CD4-positive, alpha-beta T cell treated with Interleukin-6 at 100 ng/mL for 8 hours (primary cell): Measurements from ENCODE around the gene NYNRIN.
"Not testable (repeated sequence)": the region's sequence is repeated elsewhere in the genome, so short reads cannot be mapped to it uniquely, and the experiment has no call there.

Experiments
- DNase-seq: peaks from one replicate; pipeline ENCODE4 v3.0.0-alpha.2; 2020; ENCODE audit warnings: mixed read lengths, low spot score

Gene NYNRIN

GRCh38 chr14:24398653-24399446, at the start of gene NYNRIN:
TSS of gene NYNRIN (plus strand) at chr14:24399003. CDS start at chr14:24399247, 244 bp downstream.
- peak; percentile 27 for DNase-seq

- DNase-seq: no peak
These were observed 49.1 kb upstream of the NYNRIN start for GRCh38 chr14:24349742-24350141.

DNA sequence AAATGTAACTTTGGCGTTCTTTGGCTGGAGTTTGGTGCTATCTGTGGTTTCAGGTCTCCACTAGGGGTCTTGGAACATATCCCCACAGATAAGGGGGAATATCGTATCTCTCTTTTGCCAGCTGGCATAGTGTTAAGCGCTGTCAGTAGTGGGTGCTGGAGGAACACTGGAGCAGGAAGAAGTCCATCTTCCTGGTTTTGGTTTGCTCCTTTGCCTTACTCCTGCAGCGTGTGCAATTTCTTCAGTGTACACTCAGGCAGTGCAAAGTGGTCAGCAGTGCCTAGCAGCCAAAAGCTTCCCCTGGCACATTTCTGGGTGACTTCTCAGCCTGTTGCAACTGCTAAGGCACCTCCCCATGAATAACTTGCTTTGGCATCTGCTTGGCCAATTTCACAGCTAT, 47.3 kb upstream of the NYNRIN start:
- no peak for DNase-seq

DNA sequence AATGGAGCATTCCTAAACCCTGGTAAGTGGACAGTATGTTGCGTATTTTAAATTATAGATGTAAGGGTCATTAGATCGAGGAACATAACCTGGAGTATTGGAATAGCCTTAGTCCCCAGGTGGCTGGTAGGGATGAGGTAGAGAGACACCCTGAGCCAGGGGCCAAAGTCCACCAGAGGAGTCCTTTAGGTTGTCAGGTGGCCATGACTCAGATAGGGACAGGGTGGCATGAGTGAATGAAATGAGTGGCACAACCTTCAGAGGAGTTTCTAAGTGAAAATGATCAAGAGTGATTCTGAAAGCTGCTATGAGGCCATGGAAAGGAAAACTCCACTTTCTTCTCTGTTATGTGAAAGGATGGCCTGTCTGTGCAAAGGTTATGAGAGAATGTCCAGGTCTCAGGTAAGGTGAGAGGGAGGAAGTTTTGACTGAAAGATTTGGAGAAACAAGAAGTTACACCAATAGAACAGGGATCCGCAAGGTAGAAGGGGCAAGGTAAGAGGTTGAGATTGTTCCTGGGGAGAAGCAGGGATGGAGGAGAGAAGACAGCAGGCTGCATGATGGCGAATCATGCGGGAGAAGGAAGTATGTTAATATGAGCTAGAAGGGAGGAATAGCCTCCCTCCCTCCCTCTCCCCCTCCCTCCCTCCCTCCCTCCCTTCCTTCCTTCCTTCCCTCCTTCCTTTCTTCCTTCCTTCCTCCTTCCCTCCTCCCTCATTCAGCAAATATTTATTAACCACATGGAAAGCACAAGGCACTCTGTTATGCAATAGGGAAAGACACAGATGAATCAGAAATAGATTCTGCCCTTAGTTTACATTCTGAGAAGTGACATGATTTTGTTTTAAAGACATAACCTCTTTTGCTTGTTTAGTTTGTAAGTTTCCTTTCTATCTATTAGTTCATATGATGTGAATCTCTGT, 45.0 kb upstream of the NYNRIN start:
- no peak for DNase-seq

DNA sequence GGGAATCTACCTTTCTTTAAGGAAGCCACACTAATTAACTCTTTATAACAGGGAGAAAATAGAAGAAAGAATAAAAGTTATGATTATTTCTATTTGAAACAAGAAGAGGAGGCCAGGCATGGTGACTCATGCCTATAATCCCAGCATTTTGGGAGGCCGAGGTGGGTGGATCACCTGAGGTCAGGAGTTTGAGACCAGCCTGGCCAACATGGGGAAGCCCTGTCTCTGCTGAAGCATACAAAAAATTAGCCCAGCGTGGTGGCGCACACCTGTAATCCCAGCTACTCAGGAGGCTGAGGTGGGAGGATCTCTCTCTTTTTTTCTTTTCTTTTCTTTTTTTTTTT, 44.3 kb upstream of the NYNRIN start:
- not testable (repeated sequence) for DNase-seq

- DNase-seq: no peak
These were observed 43.8 kb upstream of the NYNRIN start for GRCh38 chr14:24355009-24355408.

- DNase-seq: no peak
These were observed 42.6 kb upstream of the NYNRIN start for GRCh38 chr14:24356208-24356607.

DNA sequence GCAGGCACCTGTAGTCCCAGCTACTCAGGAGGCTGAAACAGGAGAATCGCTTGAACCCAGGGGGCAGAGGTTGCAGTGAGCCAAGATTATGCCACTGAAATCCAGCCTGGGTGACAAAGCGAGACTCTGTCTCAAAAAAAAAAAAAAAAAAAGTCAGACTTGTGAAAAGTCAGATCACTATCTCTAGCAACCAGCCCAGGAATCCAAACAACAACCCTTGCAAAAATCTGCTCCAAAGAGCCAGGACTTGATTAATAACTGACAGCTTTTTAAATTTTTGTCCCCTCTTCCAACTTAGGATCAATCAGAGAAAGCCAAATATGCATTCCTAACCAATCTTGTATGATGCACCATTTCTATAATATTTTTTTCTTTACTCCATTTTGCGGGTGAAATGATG, 38.5 kb upstream of the NYNRIN start:
- DNase-seq: no peak

DNA sequence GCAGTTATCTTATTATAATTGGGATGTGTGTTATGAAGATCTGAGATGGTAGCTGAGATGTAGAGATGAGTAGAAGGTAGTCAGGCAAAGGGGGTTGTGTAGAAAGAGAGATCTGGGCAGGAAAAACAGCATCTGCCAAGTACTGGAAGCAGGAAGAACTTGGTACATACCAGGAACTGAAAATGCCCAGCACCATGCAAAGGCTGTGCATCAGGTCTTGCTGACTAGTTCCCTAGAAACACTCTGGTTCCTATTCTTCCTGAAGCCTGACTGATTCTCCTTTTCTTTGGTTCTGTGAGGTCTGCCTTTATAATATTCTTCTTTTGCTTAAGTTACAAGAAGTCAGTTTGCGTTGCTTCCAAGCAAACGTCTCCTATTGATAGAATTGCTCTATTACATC, 37.5 kb upstream of the NYNRIN start:
- DNase-seq: no peak

DNA sequence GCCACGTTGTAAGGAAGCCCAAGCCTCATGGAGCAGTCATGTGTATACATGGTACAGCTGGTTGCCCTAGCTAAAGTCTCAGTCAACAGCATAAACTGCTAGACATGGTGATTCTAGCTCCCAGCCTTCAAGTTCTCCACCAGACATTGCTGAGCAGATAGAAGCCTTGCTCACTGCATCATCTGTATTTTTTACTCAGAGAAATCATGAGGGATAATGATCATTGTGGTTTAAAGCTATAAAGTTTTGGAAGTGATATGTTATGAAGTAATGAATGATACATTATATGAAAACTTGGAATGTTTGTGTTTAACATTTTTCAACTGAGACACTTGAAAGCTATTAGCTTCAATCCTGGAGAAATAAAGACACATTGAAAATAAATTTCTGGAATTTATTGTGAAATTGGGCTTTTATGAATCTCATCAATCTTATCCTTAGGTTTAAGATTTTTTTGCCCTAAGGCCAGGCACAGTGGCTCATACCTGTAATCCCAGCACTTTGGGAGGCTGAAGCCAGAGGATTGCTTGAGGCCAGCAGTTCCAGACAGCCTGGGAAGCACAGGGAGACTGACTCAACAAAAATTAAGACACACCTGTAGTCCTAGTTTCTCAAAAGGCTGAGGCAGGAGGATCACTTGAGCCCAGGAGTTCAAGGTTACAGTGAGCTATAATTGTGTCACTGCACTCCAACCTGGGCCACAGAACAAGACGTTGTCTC, 36.4 kb upstream of the NYNRIN start:
- no peak for DNase-seq

GRCh38 chr14:24363401-24363800, 35.4 kb upstream of the NYNRIN start:
- no peak for DNase-seq

DNA sequence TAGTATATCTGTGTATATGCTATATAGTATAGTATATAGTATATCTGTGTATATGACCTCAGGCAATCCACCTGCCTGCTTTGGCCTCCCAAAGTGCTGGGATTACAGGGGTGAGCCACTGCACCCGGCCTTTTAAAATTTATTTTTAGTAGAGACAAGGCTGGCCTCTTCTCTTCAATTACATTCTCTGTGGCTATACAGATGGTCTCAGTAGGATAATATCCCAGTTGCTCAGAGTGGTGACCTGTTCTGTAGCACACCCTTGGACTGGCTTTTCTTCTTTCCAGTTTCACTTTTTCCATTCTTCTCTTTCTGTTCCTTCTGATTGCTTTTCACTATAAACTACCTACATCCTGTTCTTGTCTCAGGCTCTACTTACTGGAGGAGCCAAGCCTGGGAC, 34.0 kb upstream of the NYNRIN start:
- DNase-seq: no peak

GRCh38 chr14:24365600-24366412, 33.0 kb upstream of the NYNRIN start:
- DNase-seq: peak; percentile 58

- no peak for DNase-seq
These were observed 32.4 kb upstream of the NYNRIN start for GRCh38 chr14:24366413-24366720.

- DNase-seq: no peak
These were observed 31.9 kb upstream of the NYNRIN start for GRCh38 chr14:24366721-24367513.

- DNase-seq: no peak
These were observed 31.1 kb upstream of the NYNRIN start, which contains the start of gene NFATC4 for GRCh38 chr14:24367514-24368211. TSS of gene NFATC4 (plus strand) at chr14:24368184. CDS start at chr14:24368341, 157 bp downstream.

DNA sequence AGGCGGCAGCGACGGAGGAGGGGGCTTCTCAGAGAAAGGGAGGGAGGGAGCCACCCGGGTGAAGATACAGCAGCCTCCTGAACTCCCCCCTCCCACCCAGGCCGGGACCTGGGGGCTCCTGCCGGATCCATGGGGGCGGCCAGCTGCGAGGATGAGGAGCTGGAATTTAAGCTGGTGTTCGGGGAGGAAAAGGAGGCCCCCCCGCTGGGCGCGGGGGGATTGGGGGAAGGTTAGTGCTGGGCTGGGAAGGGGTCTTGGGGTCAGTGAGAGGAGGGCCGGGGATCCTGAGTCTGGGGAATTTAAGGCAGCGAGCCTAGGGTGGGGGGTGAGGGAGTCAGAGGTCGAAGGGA, 30.6 kb upstream of the NYNRIN start:
- DNase-seq: no peak

DNA sequence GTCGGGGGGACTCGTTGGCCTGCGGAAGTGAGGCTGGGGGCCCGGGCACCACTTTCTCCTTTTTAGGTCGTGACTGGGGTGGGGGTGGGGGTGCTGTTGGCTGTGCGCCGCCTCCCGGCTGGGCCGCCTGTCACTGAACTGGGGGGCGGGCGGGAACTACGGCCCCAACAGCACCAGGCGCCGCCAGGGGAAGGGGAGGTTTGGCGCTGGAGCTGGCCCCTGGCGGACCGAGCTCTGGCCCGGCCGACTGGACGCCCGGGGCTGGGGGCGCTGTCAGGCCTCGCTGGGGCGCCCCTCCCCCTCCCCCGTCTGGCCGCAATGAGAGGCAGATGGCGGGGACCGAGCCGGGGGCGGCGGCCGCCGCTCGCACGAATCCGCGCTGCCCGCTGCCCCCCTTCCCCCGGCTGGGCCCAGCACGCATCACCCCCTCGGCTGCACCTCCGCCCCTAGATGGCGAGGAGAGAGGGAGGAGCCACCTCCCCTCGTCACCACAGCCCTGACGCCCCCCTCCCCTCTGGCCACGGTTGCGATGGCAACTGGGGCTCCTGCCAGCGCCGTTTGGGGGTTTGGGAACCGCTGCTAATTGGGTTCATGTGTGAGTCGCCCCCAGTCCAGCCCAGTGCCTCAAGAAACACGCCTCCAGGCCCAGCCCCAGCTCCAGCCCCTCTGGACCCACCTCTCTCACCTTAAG, 30.1 kb upstream of the NYNRIN start:
- DNase-seq: no peak

GRCh38 chr14:24369463-24369862, 29.3 kb upstream of the NYNRIN start:
- DNase-seq: no peak
